Gastroesophageal sphincter (tissue), 3 donors: ENCODE results near the gene COA6.

Source experiments
- EP300 ChIP-seq: sonication (generic); formaldehyde crosslinking; IDR thresholded peaks from one replicate; pipeline ENCODE4 v1.6.1; 2017; ENCODE audit warnings: antibody characterized with exemption, mild to moderate bottlenecking
- POLR2A ChIP-seq, 2 donors: fragments of 450-650 bp; IDR thresholded peaks; one replicate each; pipeline ENCODE4 v1.6.1; 2017; ENCODE audit warnings: antibody characterized with exemption in 2 of 2, mild to moderate bottlenecking in 2 of 2, moderate library complexity in 1 of 2
- POLR2AphosphoS5 ChIP-seq: sonication (generic); formaldehyde crosslinking; IDR thresholded peaks from one replicate; pipeline ENCODE4 v1.6.1; 2017; ENCODE audit warnings: antibody characterized with exemption
- TF ChIP-seq, protein P1 (sequence below), 4 experiments: fragments of 200-600 bp in 2 of 4; fragments of 450-650 bp in 2 of 4; sonication (generic) in 1 of 4; IDR thresholded peaks; one replicate each; pipeline ENCODE4 v1.5.1; 2017 to 2019; ENCODE audit warnings: antibody characterized with exemption in 4 of 4, mild to moderate bottlenecking in 2 of 4, moderate library complexity in 2 of 4

DNA sequence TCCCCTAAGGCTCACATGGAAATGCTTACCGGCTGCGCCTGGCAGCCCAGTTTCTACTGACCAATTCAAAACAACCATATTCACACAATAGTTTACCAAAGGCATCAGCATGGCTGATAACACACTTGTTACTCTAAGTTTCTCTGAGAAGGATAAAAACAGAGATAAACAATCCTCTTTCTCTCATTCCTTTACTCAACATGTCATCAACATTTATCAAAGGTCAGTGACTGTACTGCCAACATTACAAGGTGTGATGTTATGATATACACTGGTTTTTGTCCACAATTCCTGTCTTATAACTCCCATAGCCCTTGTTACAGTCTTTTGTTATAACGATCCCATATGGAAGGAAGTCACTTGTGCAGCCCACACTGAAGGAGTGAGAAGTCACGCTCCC, 33.6 kb downstream of the COA6 start:
- TF ChIP-seq, protein P1, sequence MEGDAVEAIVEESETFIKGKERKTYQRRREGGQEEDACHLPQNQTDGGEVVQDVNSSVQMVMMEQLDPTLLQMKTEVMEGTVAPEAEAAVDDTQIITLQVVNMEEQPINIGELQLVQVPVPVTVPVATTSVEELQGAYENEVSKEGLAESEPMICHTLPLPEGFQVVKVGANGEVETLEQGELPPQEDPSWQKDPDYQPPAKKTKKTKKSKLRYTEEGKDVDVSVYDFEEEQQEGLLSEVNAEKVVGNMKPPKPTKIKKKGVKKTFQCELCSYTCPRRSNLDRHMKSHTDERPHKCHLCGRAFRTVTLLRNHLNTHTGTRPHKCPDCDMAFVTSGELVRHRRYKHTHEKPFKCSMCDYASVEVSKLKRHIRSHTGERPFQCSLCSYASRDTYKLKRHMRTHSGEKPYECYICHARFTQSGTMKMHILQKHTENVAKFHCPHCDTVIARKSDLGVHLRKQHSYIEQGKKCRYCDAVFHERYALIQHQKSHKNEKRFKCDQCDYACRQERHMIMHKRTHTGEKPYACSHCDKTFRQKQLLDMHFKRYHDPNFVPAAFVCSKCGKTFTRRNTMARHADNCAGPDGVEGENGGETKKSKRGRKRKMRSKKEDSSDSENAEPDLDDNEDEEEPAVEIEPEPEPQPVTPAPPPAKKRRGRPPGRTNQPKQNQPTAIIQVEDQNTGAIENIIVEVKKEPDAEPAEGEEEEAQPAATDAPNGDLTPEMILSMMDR (IDR thresholded peaks at IDR 0.05), result no peak
- TF ChIP-seq POLR2A (IDR thresholded peaks at IDR 0.05), result no peak
- no peak for TF ChIP-seq EP300
- no peak for TF ChIP-seq POLR2AphosphoS5
